ENCODE data around the gene PYROXD2.

PYROXD2 gene

DNA sequence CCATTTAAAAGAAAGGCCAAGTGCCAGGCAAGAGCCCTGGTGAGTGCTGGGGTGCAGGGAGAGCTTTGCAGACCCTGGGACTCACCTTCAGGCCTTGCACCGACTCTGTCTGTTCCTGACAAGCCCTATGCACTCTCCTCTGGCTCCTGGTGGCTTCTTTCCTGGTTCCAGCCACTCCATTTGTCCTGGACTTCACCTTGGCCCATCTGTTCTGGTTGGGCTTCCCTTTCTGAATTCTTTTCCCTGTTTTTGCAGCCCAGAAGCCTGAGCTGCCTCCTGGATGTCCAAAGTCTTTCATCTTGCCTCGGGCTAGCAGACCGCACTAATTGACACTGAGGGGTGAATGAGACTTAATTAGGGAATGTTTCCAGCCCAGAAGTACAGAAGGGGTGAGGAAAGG, 60.5 kb downstream of the PYROXD2 start:
- no peak for TF ChIP-seq EZH2 (IDR thresholded peaks at IDR 0.05; ENCODE audit: borderline replicate concordance, low read depth, low read length, severe bottlenecking)
- TF ChIP-seq, protein P1, sequence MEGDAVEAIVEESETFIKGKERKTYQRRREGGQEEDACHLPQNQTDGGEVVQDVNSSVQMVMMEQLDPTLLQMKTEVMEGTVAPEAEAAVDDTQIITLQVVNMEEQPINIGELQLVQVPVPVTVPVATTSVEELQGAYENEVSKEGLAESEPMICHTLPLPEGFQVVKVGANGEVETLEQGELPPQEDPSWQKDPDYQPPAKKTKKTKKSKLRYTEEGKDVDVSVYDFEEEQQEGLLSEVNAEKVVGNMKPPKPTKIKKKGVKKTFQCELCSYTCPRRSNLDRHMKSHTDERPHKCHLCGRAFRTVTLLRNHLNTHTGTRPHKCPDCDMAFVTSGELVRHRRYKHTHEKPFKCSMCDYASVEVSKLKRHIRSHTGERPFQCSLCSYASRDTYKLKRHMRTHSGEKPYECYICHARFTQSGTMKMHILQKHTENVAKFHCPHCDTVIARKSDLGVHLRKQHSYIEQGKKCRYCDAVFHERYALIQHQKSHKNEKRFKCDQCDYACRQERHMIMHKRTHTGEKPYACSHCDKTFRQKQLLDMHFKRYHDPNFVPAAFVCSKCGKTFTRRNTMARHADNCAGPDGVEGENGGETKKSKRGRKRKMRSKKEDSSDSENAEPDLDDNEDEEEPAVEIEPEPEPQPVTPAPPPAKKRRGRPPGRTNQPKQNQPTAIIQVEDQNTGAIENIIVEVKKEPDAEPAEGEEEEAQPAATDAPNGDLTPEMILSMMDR (IDR thresholded peaks at IDR 0.05; ENCODE audit: borderline replicate concordance, extremely low read depth, low read length, poor library complexity, severe bottlenecking), result no peak
- H3K4me2 ChIP-seq (ENCODE audit: insufficient read depth, low read length), result no peak overlapping the region
- H3K4me3 ChIP-seq (ENCODE audit: low read depth in 1 of 2, low read length in 2 of 2), result no peak overlapping the region
- no peak for DNase-seq
- ATAC-seq (ENCODE audit: insufficient read depth, low read depth), result no peak
- no peaks in the 10 kb centered on the region for H4K20me1 ChIP-seq (ENCODE audit: insufficient read depth, low read length)
- no peaks in the 10 kb centered on the region for H3K36me3 ChIP-seq (ENCODE audit: insufficient read depth, low read length)
- H3K27ac ChIP-seq (ENCODE audit: low read length), result no peak overlapping the region
- H3K4me1 ChIP-seq (ENCODE audit: insufficient read depth, low read length), result no peaks in the 10 kb centered on the region
- H3K27me3 ChIP-seq (ENCODE audit: insufficient read depth, low read length, poor library complexity), result peaks cover 16% of the 10 kb centered on the region
- no peak overlapping the region for H2AFZ ChIP-seq (ENCODE audit: low read depth, low read length)
- no peak overlapping the region for H3K9ac ChIP-seq (ENCODE audit: low read depth, low read length)
- H3K9me3 ChIP-seq (ENCODE audit: insufficient read depth, low read length, severe bottlenecking), result no peaks in the 10 kb centered on the region
- no peaks in the 10 kb centered on the region for H3K79me2 ChIP-seq (ENCODE audit: insufficient read depth, low read length)

DNA sequence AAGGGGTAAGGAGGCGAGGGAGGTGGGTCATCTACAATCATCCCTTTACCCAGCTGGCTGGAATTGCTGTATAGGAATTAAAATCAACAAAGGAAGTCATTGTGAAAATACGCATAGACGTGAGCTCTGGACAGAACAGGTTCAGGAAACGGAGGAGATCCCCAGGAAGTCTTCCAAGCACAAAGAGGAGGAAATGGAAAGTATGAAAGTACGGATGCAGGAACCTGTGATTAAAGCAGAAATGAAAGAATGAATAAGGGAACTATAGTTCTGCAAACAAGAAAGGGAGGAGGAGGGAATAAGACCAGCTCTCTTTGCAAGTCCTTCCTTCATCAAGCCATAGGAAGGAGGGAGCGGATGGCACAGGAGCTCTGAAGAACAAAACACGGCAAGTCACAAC, 61.8 kb downstream of the PYROXD2 start:
- H3K4me2 ChIP-seq (ENCODE audit: insufficient read depth, low read length), result no peak overlapping the region
- H2AFZ ChIP-seq (ENCODE audit: low read depth, low read length), result no peak overlapping the region
- no peaks in the 10 kb centered on the region for H3K4me1 ChIP-seq (ENCODE audit: insufficient read depth, low read length)
- no peaks in the 10 kb centered on the region for H3K9me3 ChIP-seq (ENCODE audit: insufficient read depth, low read length, severe bottlenecking)
- H3K9ac ChIP-seq (ENCODE audit: low read depth, low read length), result no peak overlapping the region
- no peaks in the 10 kb centered on the region for H3K79me2 ChIP-seq (ENCODE audit: insufficient read depth, low read length)
- H4K20me1 ChIP-seq (ENCODE audit: insufficient read depth, low read length), result no peaks in the 10 kb centered on the region
- no peak overlapping the region for H3K27ac ChIP-seq (ENCODE audit: low read length)
- DNase-seq, result no peak
- peaks cover 13% of the 10 kb centered on the region for H3K27me3 ChIP-seq (ENCODE audit: insufficient read depth, low read length, poor library complexity)
- no peak for ATAC-seq (ENCODE audit: insufficient read depth, low read depth)
- H3K36me3 ChIP-seq (ENCODE audit: insufficient read depth, low read length), result no peaks in the 10 kb centered on the region
- TF ChIP-seq EZH2 (IDR thresholded peaks at IDR 0.05; ENCODE audit: borderline replicate concordance, low read depth, low read length, severe bottlenecking), result no peak
- TF ChIP-seq, protein P1 (IDR thresholded peaks at IDR 0.05; ENCODE audit: borderline replicate concordance, extremely low read depth, low read length, poor library complexity, severe bottlenecking), result no peak
- H3K4me3 ChIP-seq (ENCODE audit: low read depth in 1 of 2, low read length in 2 of 2), result no peak overlapping the region

DNA sequence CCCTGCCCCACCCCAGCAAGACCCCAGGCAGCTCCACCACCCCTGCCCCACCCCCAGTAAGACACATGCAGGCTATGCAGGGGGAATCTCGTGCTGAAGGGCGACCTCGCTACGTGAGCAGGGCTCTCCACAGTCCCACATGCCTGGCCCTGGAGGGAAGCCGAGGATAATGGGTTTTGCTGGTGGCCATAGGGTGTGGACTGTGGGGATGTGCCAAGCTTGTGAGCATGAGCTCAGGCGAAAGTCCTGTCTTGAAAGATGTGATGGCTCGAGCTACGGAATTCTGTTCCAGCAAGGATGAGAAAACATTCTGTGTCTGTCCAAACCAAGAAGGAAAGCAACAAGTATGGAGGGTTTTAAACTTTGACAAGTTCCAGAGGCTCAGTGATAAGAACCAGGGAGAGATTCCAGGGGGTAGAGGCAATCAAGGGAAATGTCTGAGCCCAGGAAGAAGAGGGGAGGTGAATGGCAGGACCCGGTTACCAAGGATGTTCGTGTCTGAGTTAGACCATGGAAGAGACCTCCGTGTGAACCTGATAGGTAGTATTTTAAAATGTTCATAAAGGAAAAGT, 63.1 kb downstream of the PYROXD2 start:
- Histone ChIP-seq H2AFZ (ENCODE audit: low read depth, low read length) (no peak overlapping the region), H3K79me2 (ENCODE audit: insufficient read depth, low read length) (no peaks in the 10 kb centered on the region), H3K27ac (ENCODE audit: low read length) (no peak overlapping the region), H3K9ac (ENCODE audit: low read depth, low read length) (no peak overlapping the region), H3K4me3 (ENCODE audit: low read depth in 1 of 2, low read length in 2 of 2) (no peak overlapping the region), H3K9me3 (ENCODE audit: insufficient read depth, low read length, severe bottlenecking) (no peaks in the 10 kb centered on the region), H3K27me3 (ENCODE audit: insufficient read depth, low read length, poor library complexity) (peaks cover 13% of the 10 kb centered on the region), H3K4me2 (ENCODE audit: insufficient read depth, low read length) (no peak overlapping the region), H3K4me1 (ENCODE audit: insufficient read depth, low read length) (no peaks in the 10 kb centered on the region), H4K20me1 (ENCODE audit: insufficient read depth, low read length) (no peaks in the 10 kb centered on the region), H3K36me3 (ENCODE audit: insufficient read depth, low read length) (no peaks in the 10 kb centered on the region)
- no peak for ATAC-seq (ENCODE audit: insufficient read depth, low read depth)
- DNase-seq, result no peak
- TF ChIP-seq, protein P1 (IDR thresholded peaks at IDR 0.05; ENCODE audit: borderline replicate concordance, extremely low read depth, low read length, poor library complexity, severe bottlenecking), result no peak
- no peak for TF ChIP-seq EZH2 (IDR thresholded peaks at IDR 0.05; ENCODE audit: borderline replicate concordance, low read depth, low read length, severe bottlenecking)
